ENCODE results near the gene MAP2K4.

DNA sequence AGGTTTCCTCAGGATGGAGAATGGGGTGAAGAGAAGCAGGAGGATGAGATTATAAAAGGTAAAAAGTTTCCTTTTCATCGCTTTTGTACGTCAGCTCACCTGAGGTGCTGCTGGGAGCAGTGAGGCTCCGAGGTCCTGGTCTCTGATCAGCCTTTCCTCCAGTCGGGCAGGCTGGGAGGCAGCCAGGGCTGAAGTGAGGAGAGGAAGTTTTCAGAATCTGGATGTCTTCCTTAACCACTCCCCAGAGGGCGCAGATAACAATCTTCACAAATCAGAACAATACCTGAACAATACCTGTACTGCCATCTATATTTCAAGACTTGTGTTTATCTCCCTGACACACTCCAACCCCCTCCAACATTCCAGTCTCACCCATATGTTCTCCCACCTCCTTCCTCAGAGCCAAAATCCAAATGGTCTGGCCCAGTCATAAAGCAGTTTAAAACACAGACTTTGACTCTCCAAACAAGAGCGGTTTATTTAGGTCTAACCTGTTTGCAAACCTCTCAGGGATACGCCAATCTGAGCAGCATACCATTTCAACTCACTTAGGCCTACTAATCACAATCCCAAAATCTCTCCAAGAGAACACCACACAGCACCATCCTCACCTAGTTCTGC lies 30.2 kb upstream of the MAP2K4 start:
- TF ChIP-seq EZH2 (IDR thresholded peaks at IDR 0.05; ENCODE audit: borderline replicate concordance), result no peak
- no peak for TF ChIP-seq CTCF (IDR thresholded peaks at IDR 0.05; ENCODE audit: poor library complexity)
- no peak for TF ChIP-seq EZH2phosphoT487 (IDR thresholded peaks at IDR 0.05; ENCODE audit: low read depth, severe bottlenecking, unreplicated experiment)
